Lung (tissue), 12 donors: ENCODE results near the gene UBE2K. TPM values are rescaled to one million over a fixed set of nuclear protein-coding genes. Genes with fewer than 3 reads are reported as not detected.

Experiments used
- ATAC-seq: fragments of 200-7000 bp; cut with Tn5 transposase; one replicate; pipeline ENCODE4 v1.9.1; 2020; ENCODE audit warnings: moderate number of reproducible peaks; ENCODE audit not compliant: insufficient read depth, low FRiP score
- DNase-seq, 3 donors: peaks; one replicate each; pipeline ENCODE4 v3.0.0-alpha.2; 2013 to 2017
- H3K27ac ChIP-seq, 2 donors: one replicate each; pipeline ENCODE4 v1.5.1; 2013; ENCODE audit warnings: mild to moderate bottlenecking in 2 of 2, moderate library complexity in 2 of 2, control low read depth in 1 of 2, inconsistent platforms in 1 of 2, low read depth in 1 of 2, low read length in 1 of 2
- H3K27me3 ChIP-seq, 3 donors: one replicate each; pipeline ENCODE4 v1.5.1; 2013; ENCODE audit warnings: low read length in 2 of 3; ENCODE audit not compliant: control insufficient read depth in 3 of 3, insufficient read depth in 3 of 3
- H3K36me3 ChIP-seq, 4 donors: one replicate each; pipeline ENCODE4 v1.5.1; 2013; ENCODE audit warnings: low read length in 4 of 4, mild to moderate bottlenecking in 1 of 4, moderate library complexity in 1 of 4; ENCODE audit not compliant: control insufficient read depth in 4 of 4, insufficient read depth in 4 of 4
- H3K4me1 ChIP-seq, 5 donors: one replicate each; pipeline ENCODE4 v1.5.1; 2013; ENCODE audit warnings: low read length in 5 of 5, mild to moderate bottlenecking in 2 of 5, moderate library complexity in 1 of 5; ENCODE audit not compliant: control insufficient read depth in 5 of 5, insufficient read depth in 5 of 5
- H3K4me3 ChIP-seq: one replicate; pipeline ENCODE4 v1.5.1; 2013; ENCODE audit warnings: mild to moderate bottlenecking, control low read depth, moderate library complexity
- H3K9ac ChIP-seq, 2 donors: one replicate each; pipeline ENCODE4 v1.5.1; 2013; ENCODE audit warnings: low read length in 2 of 2, control low read depth in 1 of 2; ENCODE audit not compliant: insufficient read depth in 1 of 2
- H3K9me3 ChIP-seq, 4 donors: one replicate each; pipeline ENCODE4 v1.5.1; 2013; ENCODE audit warnings: low read length in 3 of 4, mild to moderate bottlenecking in 1 of 4, moderate library complexity in 1 of 4; ENCODE audit not compliant: control insufficient read depth in 4 of 4, insufficient read depth in 3 of 4
- WGBS, 2 donors: extraction: QIAGEN DNeasy Blood & Tissue Kit; methylation state at CpG; one replicate each; pipeline ENCODE4 v1.1.7; 2013; 5-methylcytosine and 5-hydroxymethylcytosine counted together
- polyA plus RNA-seq, 2 donors: library from polyadenylated mRNA; stranded (reverse); fragments of 200-250 nt; gene quantifications; one replicate each; pipeline ENCODE4 v1.2.1, GENCODE V29; 2013
- total RNA-seq, 2 donors: library from RNA; depleted of rRNA in 1 of 2; stranded (reverse); fragments of >200 nt in 1 of 2; gene quantifications; one replicate each; pipeline ENCODE4 v1.2.1, GENCODE V29; 2014 to 2021
- TF ChIP-seq, protein P1 (sequence below): IDR thresholded peaks from 2 replicates; pipeline ENCODE4 v1.5.1; 2012; ENCODE audit warnings: mild to moderate bottlenecking; ENCODE audit errors: control extremely low read depth, extremely low read depth
- donor health status: control.
- donor health status: control.
- donor health status: Bipolar disorder and iron deficiency.
- donor health status: healthy.
- donor health status: DM: yes; HTN: yes; CAD: no.

Gene UBE2K
- total and polyA plus RNA-seq, 4 donors: 32.1 to 54.6 (median 35.0) TPM

GRCh38 chr4:39756159-39756558 lies 58.2 kb downstream of the UBE2K start:
- H3K9me3 ChIP-seq: no peaks in the 10 kb centered on the region
- H3K9ac ChIP-seq: no peak overlapping the region
- H3K4me1 ChIP-seq: peaks cover 0 to 5% (median 0%) of the 10 kb centered on the region in 5 donors
- H3K36me3 ChIP-seq: peaks cover 4 to 27% (median 14%) of the 10 kb centered on the region in 4 donors
- TF ChIP-seq, protein P1, sequence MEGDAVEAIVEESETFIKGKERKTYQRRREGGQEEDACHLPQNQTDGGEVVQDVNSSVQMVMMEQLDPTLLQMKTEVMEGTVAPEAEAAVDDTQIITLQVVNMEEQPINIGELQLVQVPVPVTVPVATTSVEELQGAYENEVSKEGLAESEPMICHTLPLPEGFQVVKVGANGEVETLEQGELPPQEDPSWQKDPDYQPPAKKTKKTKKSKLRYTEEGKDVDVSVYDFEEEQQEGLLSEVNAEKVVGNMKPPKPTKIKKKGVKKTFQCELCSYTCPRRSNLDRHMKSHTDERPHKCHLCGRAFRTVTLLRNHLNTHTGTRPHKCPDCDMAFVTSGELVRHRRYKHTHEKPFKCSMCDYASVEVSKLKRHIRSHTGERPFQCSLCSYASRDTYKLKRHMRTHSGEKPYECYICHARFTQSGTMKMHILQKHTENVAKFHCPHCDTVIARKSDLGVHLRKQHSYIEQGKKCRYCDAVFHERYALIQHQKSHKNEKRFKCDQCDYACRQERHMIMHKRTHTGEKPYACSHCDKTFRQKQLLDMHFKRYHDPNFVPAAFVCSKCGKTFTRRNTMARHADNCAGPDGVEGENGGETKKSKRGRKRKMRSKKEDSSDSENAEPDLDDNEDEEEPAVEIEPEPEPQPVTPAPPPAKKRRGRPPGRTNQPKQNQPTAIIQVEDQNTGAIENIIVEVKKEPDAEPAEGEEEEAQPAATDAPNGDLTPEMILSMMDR: no peak
- ATAC-seq: no peak
- no peak for DNase-seq
- WGBS, 2 donors: 98 to 99% methylated on average over 2 of the region's 2 CpGs
- no peak overlapping the region for H3K27ac ChIP-seq
- no peaks in the 10 kb centered on the region for H3K27me3 ChIP-seq
- H3K4me3 ChIP-seq: no peak overlapping the region

DNA sequence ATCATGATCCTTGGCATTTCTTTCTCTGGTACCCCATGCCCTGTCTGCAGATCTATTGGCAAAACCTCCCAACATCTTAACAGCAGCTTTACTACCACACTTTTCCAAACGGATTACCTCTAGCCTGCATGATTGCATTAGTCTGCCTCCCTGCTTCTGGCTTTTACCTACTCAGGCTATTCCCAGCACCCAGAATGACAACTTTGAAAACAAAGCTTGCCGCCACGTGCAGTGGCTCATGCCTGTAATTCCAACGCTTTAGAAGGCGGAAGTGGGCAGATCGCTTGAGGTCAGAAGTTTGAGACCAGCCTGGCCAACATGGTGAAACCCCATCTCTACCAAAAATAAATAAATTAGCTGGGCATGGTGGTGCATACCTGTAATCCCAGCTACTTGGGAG lies 60.2 kb downstream of the UBE2K start:
- H3K27ac ChIP-seq: no peak overlapping the region
- WGBS, 2 donors: 96 to 97% methylated on average over 6 of the region's 6 CpGs
- H3K27me3 ChIP-seq: no peaks in the 10 kb centered on the region
- no peak overlapping the region for H3K4me3 ChIP-seq
- DNase-seq (no peak), ATAC-seq (no peak)
- H3K9me3 ChIP-seq: no peaks in the 10 kb centered on the region
- peaks cover 0 to 5% (median 0%) of the 10 kb centered on the region in 5 donors for H3K4me1 ChIP-seq
- peaks cover 8 to 24% (median 18%) of the 10 kb centered on the region in 4 donors for H3K36me3 ChIP-seq
- no peak overlapping the region for H3K9ac ChIP-seq
- TF ChIP-seq, protein P1: no peak

DNA sequence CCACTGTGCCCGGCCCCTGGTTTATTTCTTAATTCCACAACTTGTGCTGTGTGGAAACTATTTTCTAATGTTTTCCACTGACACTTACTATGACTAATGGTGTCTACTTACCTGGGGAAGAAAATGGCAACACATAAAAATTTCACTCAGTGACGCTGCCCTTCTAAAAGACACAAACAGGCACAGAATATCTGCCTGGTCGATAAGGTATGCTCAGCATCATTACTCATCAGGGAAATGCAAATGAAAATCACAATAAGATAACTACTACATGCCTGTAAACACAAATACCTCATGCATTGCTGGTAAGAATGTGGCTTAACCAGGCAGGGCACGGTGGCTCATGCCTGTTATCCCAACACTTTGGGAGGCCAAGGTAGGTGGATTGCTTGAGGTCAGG lies 61.6 kb downstream of the UBE2K start:
- 94 to 99% methylated on average over 4 of the region's 4 CpGs for WGBS, 2 donors
- TF ChIP-seq, protein P1: no peak
- H3K4me1 ChIP-seq: peaks cover 0 to under 1% (median 0%) of the 10 kb centered on the region in 5 donors

More for the DNA sequence above, 61.6 kb downstream of the UBE2K start:
- Histone ChIP-seq H3K4me3 (no peak overlapping the region), H3K27me3 (no peaks in the 10 kb centered on the region), H3K36me3 (peaks cover 12 to 27% (median 18%) of the 10 kb centered on the region in 4 donors), H3K9ac (no peak overlapping the region), H3K9me3 (no peaks in the 10 kb centered on the region), H3K27ac (no peak overlapping the region)
- ATAC-seq (no peak), DNase-seq (no peak)
